ENCODE data around the gene MUC5B.

MUC5B gene

DNA sequence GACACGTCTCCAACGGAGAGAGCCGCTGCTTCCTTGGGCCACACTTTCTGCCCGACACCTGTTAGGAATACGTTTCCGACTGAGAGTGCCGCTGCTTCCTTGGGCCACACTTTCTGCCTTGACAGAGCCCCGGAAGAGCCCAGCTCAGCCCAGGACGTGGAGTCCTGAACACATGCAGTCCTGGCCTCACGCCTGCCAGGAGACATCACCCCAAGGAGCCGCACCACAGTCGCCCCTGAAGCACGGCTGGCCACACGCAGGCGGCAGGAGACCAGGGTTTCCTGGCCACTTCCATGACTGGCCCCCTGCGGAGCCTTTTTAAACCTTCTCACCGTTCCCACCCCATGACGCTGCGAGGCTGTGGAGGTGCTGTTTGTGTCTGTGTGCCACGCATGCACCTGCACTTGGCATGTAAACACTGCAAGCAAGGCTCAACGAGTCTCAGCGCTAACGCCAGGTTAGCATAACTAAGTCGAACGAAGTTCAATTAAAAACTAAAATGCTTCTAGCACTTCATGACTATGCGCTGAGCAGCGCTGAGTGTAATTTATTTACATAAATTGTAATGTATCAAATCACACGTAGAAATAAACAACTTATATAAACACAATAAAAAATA lies 77.8 kb downstream of the MUC5B start:
- no peak for DNase-seq (ENCODE audit: low spot score)

DNA sequence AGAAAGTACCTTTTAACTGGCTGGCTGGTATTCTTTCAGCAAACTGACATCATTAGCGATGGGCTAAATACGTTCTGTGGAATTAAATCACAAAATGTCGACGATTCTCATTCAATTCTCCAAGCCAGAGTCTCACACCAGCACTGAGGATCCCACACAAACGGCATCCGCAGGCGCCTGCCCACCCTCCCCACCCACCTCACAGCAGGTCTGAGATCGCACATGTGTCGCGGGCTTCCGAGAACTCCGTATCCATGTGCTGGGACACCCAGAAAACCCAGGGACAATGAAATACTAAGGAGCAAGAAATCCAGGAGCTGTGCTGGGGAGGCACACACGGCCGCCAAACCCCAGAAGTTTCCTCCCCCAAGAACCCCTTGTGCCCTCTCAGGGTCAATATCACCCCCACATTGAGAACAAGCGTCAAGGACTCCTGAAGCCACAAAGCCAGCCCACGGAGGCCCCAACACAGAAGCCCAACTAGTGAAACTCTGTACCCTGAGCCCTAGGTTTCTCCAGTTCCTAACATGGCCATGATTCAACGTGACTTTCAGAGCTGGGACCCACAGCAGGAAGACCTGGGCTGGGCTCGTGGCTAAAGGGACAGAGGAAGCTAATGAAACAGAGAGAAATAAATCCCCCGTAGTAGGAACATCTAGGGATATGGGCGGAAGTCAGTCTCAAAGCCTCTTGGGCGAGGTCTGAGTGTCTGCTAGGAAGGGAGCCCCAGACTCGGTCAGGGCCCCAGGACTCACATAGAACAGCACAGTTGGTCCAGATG lies 78.5 kb downstream of the MUC5B start:
- no peak for DNase-seq (ENCODE audit: low spot score)

DNA sequence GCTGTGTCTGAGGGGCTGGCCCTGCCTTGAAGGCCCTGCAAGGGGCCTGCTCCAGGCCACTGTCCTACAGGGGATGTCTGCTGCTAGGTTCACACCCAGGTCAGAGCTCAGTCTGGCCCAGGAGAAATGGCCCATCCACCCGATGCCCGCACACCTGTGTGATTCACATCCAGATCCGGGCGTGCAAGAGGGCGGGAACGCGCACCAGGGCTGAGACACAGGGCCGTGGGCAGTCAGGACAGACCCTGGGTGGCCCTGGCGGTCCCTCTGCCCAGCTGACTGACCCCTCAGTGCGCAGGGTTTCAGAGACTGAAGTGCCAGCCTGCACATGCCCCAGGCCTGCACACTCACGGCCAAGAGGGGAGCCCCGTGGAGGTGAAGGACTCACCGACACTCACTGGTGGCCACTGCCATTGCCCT lies 79.2 kb downstream of the MUC5B start:
- DNase-seq (ENCODE audit: low spot score) = no peak

DNA sequence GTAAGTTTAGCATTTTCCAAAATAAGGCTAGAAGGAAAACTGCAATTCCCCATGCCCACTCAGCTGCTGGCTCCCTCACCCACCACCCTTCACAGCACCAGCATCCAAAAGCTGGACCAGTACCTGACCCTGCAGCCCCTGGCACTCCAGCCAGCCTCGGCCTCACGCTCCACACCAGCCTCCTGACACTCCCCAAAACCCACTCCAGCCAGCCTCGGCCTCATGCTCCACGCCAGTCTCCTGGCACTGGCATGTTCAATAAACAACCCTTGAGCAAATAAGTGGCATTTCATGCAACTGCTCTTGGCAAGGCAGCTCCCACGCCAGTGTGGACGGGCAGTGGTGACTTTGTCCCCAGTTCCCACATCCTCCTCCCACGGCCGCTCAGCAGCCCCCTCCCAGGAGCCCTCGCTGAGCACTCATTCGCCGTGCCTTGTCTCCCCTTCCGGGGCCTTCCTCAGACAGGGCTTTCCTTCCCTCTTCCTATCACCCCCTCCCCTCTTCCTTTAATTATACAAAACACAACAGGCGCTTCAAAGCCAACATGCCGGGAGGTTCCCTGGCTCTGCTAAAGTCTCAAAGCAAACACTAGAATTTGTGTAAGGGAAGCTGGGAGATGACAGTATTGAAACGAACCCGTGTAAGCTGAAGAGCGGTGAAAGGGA lies 79.7 kb downstream of the MUC5B start:
- no peak for DNase-seq (ENCODE audit: low spot score)

DNA sequence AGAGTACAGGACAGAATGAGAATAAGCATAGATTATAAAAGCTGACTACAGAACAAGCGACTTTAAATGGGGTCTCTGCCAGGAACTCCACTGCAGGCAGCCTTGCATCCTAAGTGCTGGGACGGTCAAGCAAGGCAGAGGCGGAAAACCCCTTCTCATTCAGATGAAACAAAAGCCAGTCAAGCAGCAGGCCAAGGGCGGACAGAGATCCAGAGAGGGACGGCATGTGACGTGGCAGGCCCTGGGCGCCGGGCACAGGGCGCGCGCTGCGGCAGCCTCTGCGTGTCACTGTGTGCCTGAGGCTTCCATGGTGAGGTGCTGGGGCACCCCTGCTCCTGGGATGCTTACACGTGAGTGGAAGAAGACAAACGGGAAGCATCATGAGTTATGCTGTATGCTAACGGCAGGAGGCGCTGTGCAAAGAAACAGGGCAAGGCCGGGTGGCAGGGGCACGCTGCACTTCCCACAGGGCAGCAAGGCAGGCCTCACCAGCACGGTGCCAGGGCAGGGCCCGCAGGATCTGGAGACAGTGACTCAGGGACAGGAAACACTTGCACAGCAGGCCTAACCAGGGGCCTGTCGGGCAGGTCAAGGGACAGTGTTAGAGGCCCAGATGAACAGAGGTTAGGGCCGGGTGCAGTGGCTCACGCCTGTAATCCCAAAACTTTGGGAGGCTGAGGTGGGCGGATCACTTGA lies 80.4 kb downstream of the MUC5B start:
- no peak for DNase-seq (ENCODE audit: low spot score)

DNA sequence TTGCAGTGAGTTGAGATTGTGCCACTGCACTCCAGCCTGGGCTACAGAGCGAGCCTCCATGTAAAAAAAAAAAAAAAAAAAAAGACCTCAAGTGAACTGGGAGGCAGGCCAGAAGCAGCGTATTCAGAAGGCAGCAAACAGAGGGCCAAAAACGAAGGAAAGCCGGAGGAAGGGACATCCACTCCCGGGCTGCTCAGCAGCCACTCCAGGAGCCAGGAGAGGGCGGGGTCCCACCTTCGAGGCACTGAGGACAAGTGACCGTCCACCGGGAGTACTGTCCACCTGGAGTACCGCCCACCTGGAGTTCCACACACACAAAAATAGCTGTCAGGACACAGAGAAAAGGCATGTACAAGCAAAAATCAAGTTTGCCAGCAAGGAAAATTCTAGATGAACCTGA lies 81.1 kb downstream of the MUC5B start:
- DNase-seq (ENCODE audit: low spot score) = no peak

DNA sequence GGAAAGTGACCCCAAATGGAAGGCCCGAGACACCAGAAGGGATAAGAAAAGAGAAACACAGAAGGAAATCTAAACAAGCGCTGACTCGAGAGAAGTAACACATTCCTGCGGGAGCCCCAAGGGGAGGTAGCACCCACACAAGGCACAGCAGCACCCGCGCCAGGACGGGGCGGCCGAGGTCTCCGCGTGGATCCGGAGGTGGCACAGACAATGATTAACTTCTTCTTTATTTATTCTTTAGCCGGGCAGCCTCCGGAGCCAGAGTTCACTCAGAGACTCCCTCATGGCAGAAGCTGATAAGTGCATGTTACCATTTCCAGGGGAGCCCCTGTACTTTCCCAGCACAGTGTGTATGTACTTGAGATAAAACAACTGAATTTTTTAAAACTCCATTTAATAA lies 81.5 kb downstream of the MUC5B start:
- DNase-seq (ENCODE audit: low spot score) = no peak

DNA sequence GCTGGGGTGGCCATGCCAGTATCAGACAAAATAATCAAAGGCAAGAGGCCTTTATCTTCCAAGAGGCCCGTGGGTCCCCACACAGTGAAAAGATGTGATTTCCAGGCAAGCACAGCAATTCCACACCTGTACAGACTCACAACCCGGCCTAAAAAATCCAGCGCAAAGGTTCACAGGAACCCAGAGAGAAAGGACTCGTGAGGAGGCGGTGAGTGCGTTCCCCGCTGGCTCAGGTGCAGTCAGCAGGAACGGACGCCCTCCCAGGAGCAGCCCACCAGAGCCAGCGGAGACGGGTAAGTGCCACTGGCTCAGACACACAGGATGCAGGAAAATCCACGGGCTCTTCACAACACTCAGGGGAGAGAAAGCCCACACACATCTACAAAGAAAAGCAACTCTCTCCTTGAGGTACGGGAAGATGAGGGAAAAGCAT lies 82.2 kb downstream of the MUC5B start:
- no peak for DNase-seq (ENCODE audit: low spot score)

DNA sequence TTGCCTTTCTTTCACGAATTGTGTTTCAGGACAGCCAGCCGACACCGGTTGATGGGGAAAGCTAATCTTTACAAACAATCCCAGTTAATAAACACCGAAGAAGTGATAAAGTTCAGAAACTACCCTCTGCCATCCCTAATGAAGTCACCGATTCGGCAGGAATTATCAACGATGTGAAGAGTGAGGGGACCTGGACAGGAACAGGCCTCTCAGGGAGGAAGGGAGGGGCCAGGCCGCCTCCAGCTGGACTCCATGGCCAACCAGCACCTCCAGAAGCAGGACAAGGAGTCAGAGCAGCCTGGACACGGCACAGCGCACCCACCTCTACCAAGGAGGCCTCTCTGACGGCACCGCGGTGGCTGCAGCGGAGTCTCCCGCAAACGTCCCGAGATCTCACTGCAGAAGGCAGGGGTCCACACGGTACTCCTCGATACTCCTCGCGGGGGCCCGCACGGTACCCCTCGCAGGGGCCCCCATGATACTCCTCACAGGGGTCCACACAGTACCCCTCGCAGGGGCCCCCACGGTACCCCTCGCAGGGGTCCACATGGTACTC lies 82.7 kb downstream of the MUC5B start:
- no peak for DNase-seq (ENCODE audit: low spot score)

DNA sequence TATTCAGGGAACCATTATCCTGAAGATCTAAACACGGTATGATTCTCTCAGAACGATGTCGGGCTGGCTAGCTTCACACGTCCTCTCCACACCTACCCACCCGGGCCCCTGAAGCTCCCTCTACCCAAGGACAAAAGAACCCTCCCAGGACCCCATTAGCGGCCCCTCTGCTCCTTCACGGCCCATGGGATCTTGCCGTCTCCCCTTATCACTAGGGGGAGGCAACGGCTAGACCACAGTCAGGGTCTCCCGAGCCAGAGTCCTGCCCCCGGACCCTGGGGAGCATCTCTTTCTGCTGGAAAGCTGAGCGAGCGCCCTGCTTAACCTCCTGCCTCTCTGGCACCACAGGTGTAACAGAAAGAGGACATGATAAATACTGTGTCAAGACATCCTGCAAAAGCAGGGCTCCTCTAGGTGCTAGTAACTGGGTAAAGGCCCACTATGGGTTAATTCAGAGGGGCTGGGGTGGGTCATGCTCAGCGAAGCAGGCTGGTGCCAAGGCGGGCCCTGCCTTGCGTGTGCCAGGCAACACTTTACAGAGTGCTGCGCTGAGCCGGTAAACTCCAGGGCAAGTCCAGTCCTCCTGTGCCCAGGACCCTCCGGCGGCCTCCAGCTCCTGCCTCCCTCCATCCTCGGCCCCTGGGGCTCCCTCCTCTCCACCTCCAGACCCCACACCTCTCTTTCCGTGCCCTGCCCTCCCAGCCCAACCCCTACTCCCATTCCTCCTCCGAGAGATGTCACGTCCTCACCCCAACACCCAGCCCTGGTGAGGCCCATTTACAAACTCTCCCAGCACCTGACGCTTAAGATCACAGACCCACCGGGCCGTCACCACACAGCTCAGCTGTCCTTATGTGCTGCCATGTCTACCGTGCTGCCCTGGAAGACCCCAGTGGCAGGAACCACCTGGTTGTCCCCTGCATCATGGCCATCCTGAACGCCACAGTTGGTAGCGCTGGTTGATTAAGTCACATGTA lies 83.6 kb downstream of the MUC5B start:
- DNase-seq (ENCODE audit: low spot score) = no peak

DNA sequence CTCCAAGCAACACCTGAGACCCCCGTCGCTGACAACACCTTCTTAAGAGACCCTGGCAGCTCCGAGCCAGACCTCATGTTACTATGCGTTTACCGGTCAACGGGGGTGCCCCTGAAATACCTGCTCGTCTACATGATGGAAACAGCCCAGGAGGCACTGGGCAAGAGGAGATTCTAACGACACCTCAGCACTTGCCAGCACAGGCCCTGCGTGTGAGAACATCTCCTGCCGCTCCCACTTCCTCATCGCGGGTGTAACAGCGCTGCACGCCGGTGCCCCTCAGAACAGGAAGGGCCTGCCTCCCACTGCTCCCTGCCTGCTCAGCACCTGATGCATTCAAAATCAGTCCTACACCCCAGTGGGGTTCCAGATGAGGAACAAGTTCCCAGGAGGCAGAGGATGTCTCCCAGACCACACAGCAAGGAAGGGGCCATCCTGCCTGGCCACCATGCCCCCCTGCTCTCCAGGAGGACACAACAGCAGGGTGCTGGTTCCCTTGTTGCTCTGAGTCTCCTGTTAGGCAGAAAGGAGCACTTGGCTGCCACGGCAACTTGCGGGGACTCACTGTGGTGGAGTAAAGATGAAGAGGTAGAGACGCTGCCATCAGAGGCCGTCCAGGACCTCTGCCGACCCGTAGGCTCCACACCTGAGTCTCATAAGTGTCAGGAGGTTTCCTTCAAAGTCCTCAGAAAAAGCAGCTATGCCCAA lies 84.5 kb downstream of the MUC5B start:
- DNase-seq (ENCODE audit: low spot score) = no peak

DNA sequence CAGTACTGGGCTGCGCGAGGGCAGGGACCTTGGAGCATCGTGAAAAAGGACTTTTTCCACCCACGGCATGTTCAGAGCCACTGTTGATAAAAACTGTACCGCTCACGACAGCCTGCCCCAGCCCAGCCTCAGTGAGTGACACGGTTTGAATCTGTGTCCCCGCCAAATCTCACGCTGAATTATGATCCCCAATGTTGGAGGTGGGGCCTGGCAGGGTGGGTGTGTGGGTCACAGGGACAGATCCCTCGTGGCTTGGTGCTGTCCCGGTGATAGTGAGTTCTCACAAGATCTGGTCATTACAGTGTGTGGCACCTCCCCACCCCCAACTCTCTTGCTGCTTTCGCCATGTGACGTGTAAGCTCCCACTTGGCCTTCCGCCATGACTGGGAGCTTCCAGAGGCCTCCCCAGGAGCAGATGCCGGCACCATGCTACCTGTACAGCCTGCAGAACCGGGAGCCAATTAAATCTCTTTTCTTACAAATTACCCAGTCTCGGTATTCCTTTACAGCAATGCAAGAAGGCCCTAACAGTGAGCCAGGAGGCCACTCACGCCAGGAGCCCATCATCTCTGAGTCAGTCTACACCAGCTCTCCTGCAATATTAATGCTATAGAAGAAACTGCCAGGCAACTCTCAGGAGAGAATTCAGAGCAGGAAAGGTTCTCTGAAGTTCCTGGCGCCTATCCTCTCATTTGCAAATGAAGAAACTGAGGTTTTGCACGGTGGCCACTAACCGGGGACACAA lies 85.3 kb downstream of the MUC5B start:
- no peak for DNase-seq (ENCODE audit: low spot score)

DNA sequence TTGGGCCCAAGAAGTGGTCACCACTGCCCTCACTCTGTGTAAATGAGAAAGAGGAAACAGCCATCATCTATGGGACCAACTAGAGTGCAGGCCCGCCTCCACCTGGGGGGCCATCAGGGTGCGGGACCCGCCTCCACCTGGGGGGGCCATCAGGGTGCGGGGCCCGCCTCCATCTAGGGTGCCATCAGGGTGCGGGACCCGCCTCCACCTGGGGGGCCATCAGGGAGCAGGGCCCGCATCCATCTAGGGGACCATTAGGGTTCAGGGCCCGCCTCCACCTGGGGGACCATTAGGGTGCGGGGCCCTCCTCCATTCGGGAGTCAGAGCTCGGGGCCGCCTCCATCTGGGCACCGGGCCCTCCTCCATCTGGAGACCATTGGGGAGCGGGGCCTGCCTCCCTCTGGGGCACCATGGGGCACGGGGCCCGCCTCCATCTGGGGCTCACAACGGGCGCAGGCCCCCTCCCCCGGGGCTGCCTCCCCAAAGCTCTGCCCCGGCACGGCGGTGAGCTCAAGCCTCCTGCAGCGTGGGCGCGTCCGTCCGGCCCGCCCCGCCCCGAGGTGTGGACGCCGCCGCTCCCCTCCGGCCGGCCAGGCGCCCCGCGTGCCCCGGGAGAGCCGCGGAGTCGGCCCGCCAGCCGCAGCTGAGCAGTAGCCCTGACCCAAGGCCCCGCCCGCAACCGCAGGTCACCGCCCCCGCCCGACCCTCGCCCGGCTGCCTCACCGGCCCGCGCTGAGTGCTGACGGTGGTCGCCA lies 86.1 kb downstream of the MUC5B start:
- DNase-seq (ENCODE audit: low spot score) = no peak

DNA sequence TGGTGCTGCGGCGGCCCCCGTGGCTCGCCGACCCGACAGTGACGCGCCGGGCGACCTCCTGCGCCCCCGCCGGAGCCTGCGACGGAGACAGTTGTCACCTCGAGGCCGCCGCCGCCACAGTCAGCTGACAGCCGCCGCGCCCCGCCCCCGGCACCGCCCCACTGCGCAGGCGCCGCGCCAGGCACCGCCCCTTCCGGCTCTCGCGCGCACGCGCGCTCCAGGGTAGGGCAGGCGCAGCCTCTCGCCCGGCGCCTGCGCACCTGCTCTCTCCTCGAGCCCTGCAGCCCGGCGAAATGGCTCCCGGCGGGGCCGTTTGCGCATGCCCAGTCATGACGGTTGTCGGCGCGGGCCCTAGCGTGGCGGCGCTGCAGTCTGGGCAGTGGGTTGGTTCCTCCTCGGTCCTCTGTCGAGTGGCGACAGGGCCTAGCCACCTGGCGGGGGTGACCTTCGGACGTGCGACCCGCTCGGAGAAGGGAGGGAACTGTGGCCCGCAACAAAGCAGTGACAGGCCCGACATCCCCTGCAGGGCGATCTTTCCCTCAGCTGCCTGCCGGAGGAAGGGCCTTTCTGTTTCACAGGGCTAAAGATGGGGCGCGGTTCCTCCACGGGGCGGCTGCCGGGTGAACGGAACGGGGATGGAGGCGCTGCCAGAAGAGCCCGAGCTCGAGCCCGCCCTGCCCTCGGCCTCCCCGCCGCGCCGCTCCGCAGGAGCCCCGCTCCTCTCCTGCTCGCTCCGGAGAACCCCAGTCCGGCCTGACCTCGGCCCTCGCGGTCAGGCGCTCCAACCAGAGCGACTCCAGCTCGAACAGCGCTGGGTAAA lies 86.8 kb downstream of the MUC5B start, which contains the start of gene TOLLIP:
TSS of gene TOLLIP (minus strand) at position 135 of the 820 bp plus-strand sequence. CDS start at position 1, 134 bp downstream.
- peak; percentile 98 for DNase-seq (ENCODE audit: low spot score)

DNA sequence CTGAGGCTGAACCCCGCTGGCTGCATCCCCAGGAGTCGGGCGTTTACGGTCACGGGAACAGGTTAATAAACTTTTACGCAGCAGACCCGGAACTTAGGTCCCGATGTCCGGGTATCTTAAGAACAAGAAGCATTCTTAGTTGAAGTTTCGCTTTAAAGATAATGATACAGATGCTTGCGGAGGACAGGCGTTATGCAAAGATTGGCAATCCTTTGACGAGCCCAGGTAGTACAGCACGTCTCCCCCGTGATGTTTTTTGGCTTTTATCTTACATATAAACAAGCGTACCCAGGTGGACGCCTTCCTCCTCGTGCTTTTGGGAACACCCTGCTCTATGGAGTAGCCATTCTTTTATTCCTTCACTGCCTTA lies 87.4 kb downstream of the MUC5B start:
- DNase-seq (ENCODE audit: low spot score) = no peak

DNA sequence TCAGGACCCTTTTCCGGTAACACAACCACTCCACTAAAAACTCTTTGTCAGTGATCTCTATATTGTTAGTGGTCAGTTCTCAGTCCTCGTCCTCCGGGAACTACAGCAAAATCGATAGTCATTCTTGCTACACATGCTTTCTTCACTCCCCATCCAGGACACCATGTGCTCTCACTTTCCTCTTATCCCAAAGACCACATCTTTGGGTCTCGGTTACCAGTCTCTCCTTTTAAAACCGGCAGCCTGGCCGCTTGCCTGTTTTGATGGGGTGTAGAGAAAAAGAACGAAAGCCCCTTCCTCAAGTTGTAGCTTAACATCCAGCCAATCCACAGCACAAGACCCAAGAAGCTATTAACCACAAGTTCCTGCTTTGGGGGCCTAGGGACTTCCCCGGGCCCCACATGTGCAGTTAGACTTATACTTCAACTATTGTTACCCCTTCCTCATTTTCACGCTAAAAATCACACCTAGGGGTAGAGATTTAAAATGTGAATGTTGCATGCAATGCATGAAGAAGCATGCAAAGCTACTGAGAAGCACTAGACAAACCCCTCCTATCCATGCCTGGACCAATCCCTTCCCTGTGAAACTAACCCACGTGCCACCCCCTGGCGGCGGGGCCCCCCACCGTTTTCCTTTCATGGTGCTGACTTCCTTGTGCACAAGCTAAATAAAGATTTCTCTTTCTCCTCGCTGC lies 88.1 kb downstream of the MUC5B start:
- no peak for DNase-seq (ENCODE audit: low spot score)
